GM23338 (cell line): Measurements from ENCODE around the gene RPAP2. TPM values are rescaled to one million over a fixed set of nuclear protein-coding genes. Genes with fewer than 3 reads are reported as not detected.
A peak's percentile ranks its signal among the peaks of the same experiment; 100 is the strongest.

Experiments used
- ATAC-seq: fragments of 200-7000 bp; cut with Tn5 transposase; 3 replicates; pipeline ENCODE4 v1.9.1; 2020
- DNase-seq: peaks from one replicate; pipeline ENCODE4 v3.0.0-alpha.2; 2015; ENCODE audit warnings: low spot score
- H2AFZ ChIP-seq: fragments of 200-600 bp; sonication (generic); 2 replicates; pipeline ENCODE4 v1.8.0; 2016; ENCODE audit warnings: antibody characterized with exemption, mild to moderate bottlenecking, moderate library complexity
- H3F3A ChIP-seq: fragments of 200-600 bp; sonication (generic); replicated peaks from 2 replicates; pipeline ENCODE4 v1.8.0; 2017; ENCODE audit warnings: antibody characterized with exemption, mixed run types, low read depth
- H3K27ac ChIP-seq: fragments of 200-600 bp; sonication (generic); 2 replicates; pipeline ENCODE4 v1.6.1; 2016; ENCODE audit warnings: low read depth
- H3K27me3 ChIP-seq: fragments of 200-600 bp; sonication (generic); 2 replicates; pipeline ENCODE4 v1.8.0; 2016; ENCODE audit warnings: mild to moderate bottlenecking, mixed run types, moderate library complexity; ENCODE audit not compliant: insufficient read depth
- H3K36me3 ChIP-seq: fragments of 200-600 bp; sonication (generic); 2 replicates; pipeline ENCODE4 v1.8.0; 2016; ENCODE audit warnings: mild to moderate bottlenecking; ENCODE audit not compliant: insufficient read depth
- H3K4me1 ChIP-seq: fragments of 200-600 bp; sonication (generic); 2 replicates; pipeline ENCODE4 v1.8.0; 2016; ENCODE audit warnings: mild to moderate bottlenecking, moderate library complexity; ENCODE audit not compliant: insufficient read depth
- H3K4me2 ChIP-seq: fragments of 200-600 bp; sonication (generic); 2 replicates; pipeline ENCODE4 v1.7.1; 2017; ENCODE audit warnings: mixed run types
- H3K4me3 ChIP-seq: fragments of 200-600 bp; sonication (generic); 2 replicates; pipeline ENCODE4 v1.6.1; 2016; ENCODE audit warnings: mixed run types
- H3K79me2 ChIP-seq: fragments of 200-600 bp; sonication (generic); replicated peaks from 2 replicates; pipeline ENCODE4 v1.8.0; 2017; ENCODE audit warnings: mild to moderate bottlenecking; ENCODE audit not compliant: insufficient read depth
- H3K9me2 ChIP-seq: fragments of 200-600 bp; sonication (generic); 2 replicates; pipeline ENCODE4 v1.8.0; 2017; ENCODE audit not compliant: insufficient read depth
- H4K20me1 ChIP-seq: fragments of 200-600 bp; sonication (generic); replicated peaks from 2 replicates; pipeline ENCODE4 v1.8.0; 2017; ENCODE audit warnings: mild to moderate bottlenecking; ENCODE audit not compliant: insufficient read depth
- H3K27ac Mint-ChIP-seq: 2 replicates; pipeline ENCODE4 v1.8.0; 2020; ENCODE audit warnings: inconsistent platforms, mild to moderate bottlenecking, moderate library complexity, mixed read lengths
- H3K27me3 Mint-ChIP-seq: 3 replicates; pipeline ENCODE4 v1.8.0; 2022; ENCODE audit warnings: low read depth, mild to moderate bottlenecking, moderate library complexity, mixed read lengths, inconsistent platforms; ENCODE audit not compliant: insufficient read depth, poor library complexity
- H3K36me3 Mint-ChIP-seq: 3 replicates; pipeline ENCODE4 v1.8.0; 2021; ENCODE audit warnings: low read depth, mild to moderate bottlenecking, inconsistent platforms, moderate library complexity, mixed read lengths
- H3K4me1 Mint-ChIP-seq: 3 replicates; pipeline ENCODE4 v1.8.0; 2020; ENCODE audit warnings: mild to moderate bottlenecking, inconsistent platforms, mixed read lengths
- H3K4me3 Mint-ChIP-seq: 3 replicates; pipeline ENCODE4 v1.8.0; 2021; ENCODE audit warnings: moderate library complexity, mild to moderate bottlenecking, inconsistent platforms, mixed read lengths
- H3K9me3 Mint-ChIP-seq: 3 replicates; pipeline ENCODE4 v1.8.0; 2020; ENCODE audit warnings: moderate library complexity, mild to moderate bottlenecking, inconsistent platforms, mixed read lengths
- EZH2phosphoT487 ChIP-seq: fragments of 200-600 bp; sonication (generic); IDR thresholded peaks from one replicate; pipeline ENCODE4 v1.8.1; 2018; ENCODE audit warnings: antibody characterized with exemption; ENCODE audit not compliant: unreplicated experiment
- JUNB ChIP-seq: IDR thresholded peaks from one replicate; pipeline ENCODE4 v1.6.1; 2016; ENCODE audit warnings: antibody characterized with exemption; ENCODE audit not compliant: unreplicated experiment
- POLR2AphosphoS5 ChIP-seq: IDR thresholded peaks from 2 replicates; pipeline ENCODE4 v1.6.1; 2016; ENCODE audit warnings: antibody characterized with exemption, low read depth
- polyA plus RNA-seq: library from polyadenylated mRNA; unstranded; fragments of >200 nt; fragmentation: Nextera tagmentation; extraction: Ambion mirVana; gene quantifications from 2 replicates; pipeline ENCODE4 v1.2.1, GENCODE V29; 2016
- total RNA-seq: library from RNA; depleted of rRNA; stranded (reverse); fragments of >200 nt; shearing (Covaris generic); gene quantifications from 2 replicates; pipeline ENCODE4 v1.2.3, GENCODE V29; 2014
- TF ChIP-seq, protein P1 (sequence below): IDR thresholded peaks from one replicate; pipeline ENCODE4 v1.6.1; 2018; ENCODE audit warnings: antibody characterized with exemption; ENCODE audit not compliant: unreplicated experiment
- TF ChIP-seq, protein P2 (sequence below): IDR thresholded peaks from 2 replicates; pipeline ENCODE4 v1.6.1; 2016; ENCODE audit warnings: antibody characterized with exemption

RPAP2 gene
- total and polyA plus RNA-seq, 2 experiments from 2014 or later = 26.6 to 30.4 TPM

DNA sequence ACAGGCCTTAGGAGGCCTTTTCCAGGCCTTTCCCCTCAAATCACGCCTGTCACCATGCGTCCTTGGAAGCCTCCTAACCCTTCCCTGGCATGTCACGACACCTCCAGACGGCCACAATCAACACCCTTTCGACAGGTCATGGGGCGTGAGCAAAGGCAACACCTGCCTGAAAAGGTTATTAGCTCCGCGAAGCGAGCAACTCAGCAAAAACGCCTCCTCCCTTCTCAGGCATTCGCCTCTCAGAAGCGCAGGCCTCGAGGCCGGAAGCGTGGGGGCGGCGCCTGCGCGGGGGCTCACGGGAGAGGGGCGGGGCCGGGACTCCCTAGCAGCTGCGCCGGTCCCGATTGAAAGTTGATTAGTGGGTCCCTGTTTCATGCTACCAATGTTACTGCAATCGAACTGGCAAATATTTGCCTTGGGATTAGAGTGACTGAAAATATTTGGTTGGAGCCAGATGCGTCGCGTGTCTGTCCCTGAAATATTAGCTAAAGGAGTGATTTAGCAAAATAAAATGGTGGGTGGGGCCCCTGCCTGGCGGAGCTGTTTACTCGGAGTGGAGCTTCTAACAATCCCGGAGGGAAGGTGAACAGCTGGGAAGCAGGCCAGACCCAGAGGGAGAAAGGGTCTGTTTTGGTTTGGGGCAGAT lies 143.0 kb downstream of the RPAP2 start:
- Histone ChIP-seq H3K4me1 (no peaks in the 10 kb centered on the region; the same call in 1 of the 2 replicates), H3F3A (no peaks in the 10 kb centered on the region), H3K27ac (peak overlapping the region; percentile 85), H3K79me2 (no peaks in the 10 kb centered on the region), H3K36me3 (no peaks in the 10 kb centered on the region), H3K27me3 (no peaks in the 10 kb centered on the region), H3K4me2 (peak overlapping the region; percentile 58), H3K9me2 (no peaks in the 10 kb centered on the region; the same call in 1 of the 2 replicates), H4K20me1 (no peaks in the 10 kb centered on the region), H2AFZ (peak overlapping the region; percentile 80), H3K4me3 (peak overlapping the region; percentile 36)
- peak; percentile 87 for DNase-seq
- peak; percentile 69 for TF ChIP-seq POLR2AphosphoS5
- TF ChIP-seq, protein P1, sequence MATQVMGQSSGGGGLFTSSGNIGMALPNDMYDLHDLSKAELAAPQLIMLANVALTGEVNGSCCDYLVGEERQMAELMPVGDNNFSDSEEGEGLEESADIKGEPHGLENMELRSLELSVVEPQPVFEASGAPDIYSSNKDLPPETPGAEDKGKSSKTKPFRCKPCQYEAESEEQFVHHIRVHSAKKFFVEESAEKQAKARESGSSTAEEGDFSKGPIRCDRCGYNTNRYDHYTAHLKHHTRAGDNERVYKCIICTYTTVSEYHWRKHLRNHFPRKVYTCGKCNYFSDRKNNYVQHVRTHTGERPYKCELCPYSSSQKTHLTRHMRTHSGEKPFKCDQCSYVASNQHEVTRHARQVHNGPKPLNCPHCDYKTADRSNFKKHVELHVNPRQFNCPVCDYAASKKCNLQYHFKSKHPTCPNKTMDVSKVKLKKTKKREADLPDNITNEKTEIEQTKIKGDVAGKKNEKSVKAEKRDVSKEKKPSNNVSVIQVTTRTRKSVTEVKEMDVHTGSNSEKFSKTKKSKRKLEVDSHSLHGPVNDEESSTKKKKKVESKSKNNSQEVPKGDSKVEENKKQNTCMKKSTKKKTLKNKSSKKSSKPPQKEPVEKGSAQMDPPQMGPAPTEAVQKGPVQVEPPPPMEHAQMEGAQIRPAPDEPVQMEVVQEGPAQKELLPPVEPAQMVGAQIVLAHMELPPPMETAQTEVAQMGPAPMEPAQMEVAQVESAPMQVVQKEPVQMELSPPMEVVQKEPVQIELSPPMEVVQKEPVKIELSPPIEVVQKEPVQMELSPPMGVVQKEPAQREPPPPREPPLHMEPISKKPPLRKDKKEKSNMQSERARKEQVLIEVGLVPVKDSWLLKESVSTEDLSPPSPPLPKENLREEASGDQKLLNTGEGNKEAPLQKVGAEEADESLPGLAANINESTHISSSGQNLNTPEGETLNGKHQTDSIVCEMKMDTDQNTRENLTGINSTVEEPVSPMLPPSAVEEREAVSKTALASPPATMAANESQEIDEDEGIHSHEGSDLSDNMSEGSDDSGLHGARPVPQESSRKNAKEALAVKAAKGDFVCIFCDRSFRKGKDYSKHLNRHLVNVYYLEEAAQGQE = no peak
- Mint-ChIP-seq H3K36me3 (peaks cover 3% of the 10 kb centered on the region; the same call in 2 of the 3 replicates), H3K4me1 (peaks cover 14% of the 10 kb centered on the region), H3K27me3 (peaks cover 6% of the 10 kb centered on the region), H3K4me3 (peak overlapping the region; percentile 7; the same call in 1 of the 3 replicates), H3K9me3 (peaks cover 7% of the 10 kb centered on the region), H3K27ac (peak overlapping the region; percentile 56; the same call in 1 of the 2 replicates)
- peak; percentile 97 for ATAC-seq

DNA sequence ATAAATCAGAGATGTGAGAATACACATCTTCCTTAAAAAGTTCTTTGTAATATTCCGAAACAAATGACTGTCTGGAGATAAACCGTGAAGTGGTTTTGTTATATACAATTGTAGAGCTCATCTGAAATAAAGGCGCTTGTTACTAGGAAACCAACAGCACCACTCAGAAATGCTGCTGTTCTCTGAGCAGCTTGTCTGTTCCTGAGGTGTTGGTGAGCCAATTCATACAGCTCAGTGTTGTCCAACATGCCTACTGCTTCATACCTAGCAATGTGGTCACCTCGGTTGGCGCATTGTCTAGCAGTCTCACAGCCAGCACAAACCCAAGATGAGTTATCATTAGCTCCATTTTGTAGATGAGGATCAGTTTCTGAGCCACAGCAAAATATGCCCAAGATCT lies 143.5 kb downstream of the RPAP2 start:
- peak overlapping the region; percentile 80 for H2AFZ ChIP-seq
- no peak for TF ChIP-seq EZH2phosphoT487
- TF ChIP-seq, protein P2, sequence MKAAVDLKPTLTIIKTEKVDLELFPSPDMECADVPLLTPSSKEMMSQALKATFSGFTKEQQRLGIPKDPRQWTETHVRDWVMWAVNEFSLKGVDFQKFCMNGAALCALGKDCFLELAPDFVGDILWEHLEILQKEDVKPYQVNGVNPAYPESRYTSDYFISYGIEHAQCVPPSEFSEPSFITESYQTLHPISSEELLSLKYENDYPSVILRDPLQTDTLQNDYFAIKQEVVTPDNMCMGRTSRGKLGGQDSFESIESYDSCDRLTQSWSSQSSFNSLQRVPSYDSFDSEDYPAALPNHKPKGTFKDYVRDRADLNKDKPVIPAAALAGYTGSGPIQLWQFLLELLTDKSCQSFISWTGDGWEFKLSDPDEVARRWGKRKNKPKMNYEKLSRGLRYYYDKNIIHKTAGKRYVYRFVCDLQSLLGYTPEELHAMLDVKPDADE = no peak
- no peak for TF ChIP-seq JUNB
- Mint-ChIP-seq H3K9me3 (peaks cover 3% of the 10 kb centered on the region; the same call in 2 of the 3 replicates), H3K27ac (no peak overlapping the region), H3K27me3 (peaks cover 6% of the 10 kb centered on the region), H3K4me1 (peaks cover 16% of the 10 kb centered on the region), H3K4me3 (no peak overlapping the region), H3K36me3 (no peaks in the 10 kb centered on the region)
- peak overlapping the region; percentile 36 for H3K4me3 ChIP-seq
- no peaks in the 10 kb centered on the region for H3K79me2 ChIP-seq
- H3K4me2 ChIP-seq = peak overlapping the region; percentile 58
- ATAC-seq = no peak
- no peaks in the 10 kb centered on the region for H3K36me3 ChIP-seq
- H4K20me1 ChIP-seq = no peaks in the 10 kb centered on the region
- no peak overlapping the region for H3K27ac ChIP-seq
- no peaks in the 10 kb centered on the region; the same call in 1 of the 2 replicates for H3K9me2 ChIP-seq
- H3K27me3 ChIP-seq = no peaks in the 10 kb centered on the region
- no peak for DNase-seq
- peaks cover 2% of the 10 kb centered on the region; the same call in 1 of the 2 replicates for H3K4me1 ChIP-seq
- no peaks in the 10 kb centered on the region for H3F3A ChIP-seq
